CD4-positive, alpha-beta T cell treated with Interleukin-4 for 1 hour (primary cell): ENCODE measurements around the gene CMA1.
"Not testable (repeated sequence)": the region's sequence is repeated elsewhere in the genome, so short reads cannot be mapped to it uniquely, and the experiment has no call there.

Experiments
- DNase-seq, 2 donors: peaks; one replicate each; pipeline ENCODE4 v3.0.0-alpha.2; 2020 to 2022

Gene CMA1

GRCh38 chr14:24508155-24508840 is at the start of gene CMA1:
Gene CMA1 (minus strand): TSS chr14:24508265. CDS start chr14:24508235, 30 bp downstream.
- no peak for DNase-seq

- DNase-seq, result no peak
These were observed 48.7 kb upstream of the CMA1 start for GRCh38 chr14:24556756-24557155.

DNA sequence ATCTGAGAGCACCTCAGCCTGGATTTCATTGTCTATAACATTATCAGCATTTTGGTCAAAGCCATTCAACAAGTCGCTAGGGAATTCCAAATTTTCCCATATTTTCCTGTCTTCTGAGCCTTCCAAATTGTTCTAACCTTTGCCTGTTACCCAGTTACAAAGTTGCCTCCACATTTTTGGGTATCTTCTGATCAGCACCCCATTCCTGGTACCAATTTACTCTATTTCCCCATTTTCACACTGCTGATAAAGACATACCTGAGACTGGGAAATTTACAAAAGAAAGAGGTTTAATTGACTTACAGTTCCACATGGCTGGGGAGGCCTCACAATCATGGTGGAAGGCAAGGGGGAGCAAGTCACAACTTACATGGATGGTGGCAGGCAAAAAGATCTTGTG is 41.0 kb upstream of the CMA1 start:
- DNase-seq, result not testable (repeated sequence)

DNA sequence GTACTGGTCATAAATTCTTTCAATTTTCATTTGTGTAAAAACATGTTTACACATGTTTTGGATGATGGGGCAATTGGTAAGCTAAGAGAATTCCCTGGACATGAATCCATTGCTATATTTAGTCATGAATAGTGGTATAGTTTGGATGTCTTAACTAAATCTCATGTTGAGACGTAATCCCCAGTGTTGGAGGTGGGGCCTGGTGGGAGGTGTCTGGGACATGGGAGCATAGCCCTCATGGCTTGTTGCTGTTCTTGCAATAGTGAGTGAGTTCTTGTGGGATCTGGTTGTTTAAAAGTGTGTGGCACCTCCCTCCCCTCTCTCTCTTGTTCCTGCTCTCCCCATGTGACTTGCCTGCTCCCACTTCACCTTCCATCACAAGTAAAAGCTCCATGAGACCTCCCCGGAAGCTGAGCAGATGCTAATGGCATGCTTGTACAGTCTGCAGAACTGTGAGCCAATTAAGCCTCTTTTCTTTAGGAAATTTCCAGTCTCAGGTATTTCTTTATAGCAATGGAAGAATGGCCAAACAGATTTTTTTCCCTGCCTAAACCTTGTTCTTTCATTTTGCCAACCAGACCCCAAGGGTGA is 34.4 kb upstream of the CMA1 start:
- no peak for DNase-seq

- no peak for DNase-seq
These were observed 27.7 kb upstream of the CMA1 start for GRCh38 chr14:24535737-24536136.

DNA sequence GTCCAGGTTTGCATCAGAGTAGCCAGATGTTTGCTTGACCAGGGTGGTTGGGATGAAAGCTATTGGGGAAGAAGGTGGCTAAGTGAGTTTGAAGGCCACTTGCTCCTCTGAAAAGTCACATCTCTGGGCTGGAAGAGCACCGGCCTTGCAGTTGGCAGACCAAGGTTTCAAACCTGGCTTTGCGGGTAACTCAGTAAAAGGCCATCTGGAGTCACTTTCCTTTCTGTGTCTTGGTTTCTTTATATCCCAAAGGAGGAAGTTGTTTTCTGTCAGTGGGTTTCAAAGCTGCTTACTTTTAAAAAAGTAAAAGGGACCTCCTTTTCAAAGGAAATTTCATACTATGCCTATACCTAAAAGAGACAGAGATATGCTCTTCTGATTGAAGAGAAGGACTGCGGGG is 26.2 kb upstream of the CMA1 start:
- no peak for DNase-seq

DNA sequence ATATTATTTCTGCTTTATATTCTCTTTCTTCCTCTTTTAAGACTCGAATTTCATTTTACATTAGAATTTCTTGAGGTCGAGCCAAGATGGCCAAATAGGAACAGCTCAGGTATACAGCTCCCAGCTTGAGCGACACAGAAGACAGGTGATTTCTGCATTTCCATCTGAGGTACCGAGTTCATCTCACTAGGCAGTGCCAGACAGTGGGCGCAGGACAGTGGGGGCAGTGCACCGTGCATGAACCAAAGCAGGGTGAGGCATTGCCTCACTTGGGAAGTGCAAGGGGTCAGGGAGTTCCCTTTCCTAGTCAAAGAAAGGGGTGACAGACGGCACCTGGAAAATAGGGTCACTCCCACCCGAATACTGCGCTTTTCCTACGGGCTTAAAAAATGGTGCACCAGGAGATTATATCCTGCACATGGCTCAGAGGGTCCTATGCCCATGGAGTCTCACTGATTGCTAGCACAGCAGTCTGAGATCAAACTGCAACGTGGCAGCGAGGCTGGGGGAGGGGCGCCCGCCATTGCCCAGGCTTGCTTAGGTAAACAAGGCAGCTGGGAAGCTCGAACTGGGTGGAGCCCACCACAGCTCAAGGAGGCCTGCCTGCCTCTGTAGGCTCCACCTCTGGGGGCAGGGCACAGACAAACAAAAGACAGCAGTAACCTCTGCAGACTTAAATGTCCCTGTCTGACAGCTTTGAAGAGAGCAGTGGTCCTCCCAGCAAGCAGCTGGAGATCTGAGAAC is 18.0 kb upstream of the CMA1 start:
- not testable (repeated sequence) for DNase-seq

DNA sequence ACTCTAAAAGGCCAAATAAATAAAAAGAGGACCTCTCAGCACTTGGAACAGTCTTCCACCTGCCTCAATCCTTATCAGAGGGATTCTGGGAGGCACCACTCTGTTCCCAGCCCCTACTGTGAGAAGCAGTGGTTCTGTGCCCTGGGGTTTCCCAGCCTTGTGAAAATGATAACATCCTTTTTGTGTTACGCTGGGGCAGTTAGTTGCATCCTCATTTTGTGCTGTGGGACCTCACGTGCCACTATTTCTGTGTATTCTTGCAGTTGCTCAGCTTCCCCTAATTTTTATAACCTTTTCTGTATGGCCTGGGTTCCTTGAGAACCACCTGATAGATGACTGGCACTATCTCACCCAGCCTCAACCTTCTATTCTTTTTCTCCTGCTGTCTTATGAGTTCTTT is 10.8 kb upstream of the CMA1 start:
- no peak for DNase-seq

GRCh38 chr14:24514209-24514608 is 6.1 kb upstream of the CMA1 start:
- no peak for DNase-seq

- DNase-seq, result no peak
These were observed 4.9 kb upstream of the CMA1 start for GRCh38 chr14:24513009-24513408.

- no peak for DNase-seq
These were observed 1.6 kb downstream of the CMA1 start for GRCh38 chr14:24506443-24506842.

GRCh38 chr14:24504425-24504950 is 3.6 kb downstream of the CMA1 start:
- DNase-seq, result no peak

GRCh38 chr14:24491586-24492408 is 16.3 kb downstream of the CMA1 start:
- not testable (repeated sequence) for DNase-seq

- peak in 1 of 2 donors; percentile 49 for DNase-seq
These were observed 24.3 kb downstream of the CMA1 start for GRCh38 chr14:24483604-24484252.

- not testable (repeated sequence) for DNase-seq
These were observed 25.3 kb downstream of the CMA1 start for GRCh38 chr14:24482699-24483303.

DNA sequence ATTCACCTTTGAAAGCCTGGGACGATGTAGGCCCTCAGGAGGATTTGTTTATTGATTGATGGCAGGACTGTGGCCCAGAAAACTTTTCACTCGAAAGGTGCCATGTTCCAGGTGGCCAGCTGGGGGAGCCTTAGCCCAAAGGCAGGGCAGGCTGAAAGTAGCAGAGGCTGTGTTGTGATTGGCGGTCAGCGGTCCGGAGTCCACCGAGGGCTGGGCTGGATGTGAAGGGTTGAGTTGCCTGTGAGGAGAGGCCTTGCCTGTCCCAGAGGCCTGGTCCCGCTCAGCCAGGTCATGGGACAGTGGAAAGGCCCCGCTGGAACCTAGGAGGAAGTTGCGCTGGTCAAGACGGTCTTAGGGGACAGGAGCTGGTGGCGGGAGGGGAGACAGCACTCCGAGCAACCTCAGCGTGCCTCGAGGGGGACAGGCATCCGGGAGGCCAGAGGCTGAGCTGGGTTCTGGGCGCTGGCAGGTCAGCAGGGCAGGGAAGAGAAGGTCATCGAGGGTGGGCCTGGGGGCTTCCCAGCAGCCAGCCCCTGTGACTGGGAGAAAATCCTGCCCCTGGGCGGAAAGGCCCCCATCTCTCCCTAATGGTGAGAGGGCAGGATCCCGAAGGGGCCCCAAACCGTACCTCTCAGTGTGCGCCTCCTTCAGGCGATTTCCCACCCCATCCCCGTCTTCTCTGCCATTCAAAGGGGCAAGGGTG is 26.3 kb downstream of the CMA1 start:
- peak; percentile 53 for DNase-seq

GRCh38 chr14:24479999-24480398 is 28.1 kb downstream of the CMA1 start:
- DNase-seq, result not testable (repeated sequence)

DNA sequence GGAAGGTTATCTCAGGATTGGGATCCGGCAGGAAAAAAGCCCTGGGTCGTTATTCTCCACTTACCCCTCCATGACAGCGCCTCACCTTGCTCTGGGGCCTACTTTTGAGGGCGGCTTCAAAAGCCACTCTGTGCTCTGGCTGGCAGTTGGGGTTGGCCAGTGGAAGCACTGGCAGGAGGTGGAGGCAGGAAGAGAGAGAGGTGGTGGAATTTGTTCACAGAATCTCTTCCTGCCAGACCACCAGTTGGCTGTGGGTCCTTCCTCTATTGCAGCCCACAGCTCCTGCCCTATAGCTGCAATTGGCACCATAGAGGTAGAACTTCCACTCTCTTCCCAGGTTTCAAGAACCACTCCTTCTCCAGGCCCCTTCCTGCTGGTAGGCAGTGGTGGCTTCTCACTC is 32.8 kb downstream of the CMA1 start:
- no peak for DNase-seq

GRCh38 chr14:24473211-24473610 is 34.9 kb downstream of the CMA1 start:
- DNase-seq, result no peak

DNA sequence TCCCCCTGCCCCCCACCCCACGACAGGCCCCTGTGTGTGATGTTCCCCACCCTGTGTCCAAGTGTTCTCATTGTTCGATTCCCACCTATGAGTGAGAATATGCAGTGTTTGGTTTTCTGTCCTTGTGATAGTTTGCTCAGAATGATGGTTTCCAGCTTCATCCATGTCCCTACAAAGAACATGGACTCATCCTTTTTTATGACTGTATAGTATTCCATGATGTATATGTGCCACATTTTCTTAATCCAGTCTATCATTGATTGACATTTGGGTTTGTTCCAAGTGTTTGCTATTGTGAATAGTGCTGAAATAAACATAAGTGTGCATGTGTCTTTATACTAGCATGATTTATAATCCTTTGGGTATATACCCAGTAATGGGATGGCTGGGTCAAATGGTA is 37.6 kb downstream of the CMA1 start:
- not testable (repeated sequence) for DNase-seq

GRCh38 chr14:24465805-24466204 is 42.3 kb downstream of the CMA1 start:
- no peak for DNase-seq
